ENCODE results near the gene STAT3. TPM values are rescaled to one million over a fixed set of nuclear protein-coding genes. Genes with fewer than 3 reads are reported as not detected.
A peak's percentile ranks its signal among the peaks of the same experiment; 100 is the strongest.

Gene STAT3
- total and polyA plus RNA-seq, 2 of the 13 experiments (the other 11 are each of a cell fraction or from before 2014, with no cell fraction given): 61.8 to 62.4 TPM

GRCh38 chr17:42312285-42313130, 75.7 kb downstream of the STAT3 start (continued):
- TF ChIP-seq, protein P1, sequence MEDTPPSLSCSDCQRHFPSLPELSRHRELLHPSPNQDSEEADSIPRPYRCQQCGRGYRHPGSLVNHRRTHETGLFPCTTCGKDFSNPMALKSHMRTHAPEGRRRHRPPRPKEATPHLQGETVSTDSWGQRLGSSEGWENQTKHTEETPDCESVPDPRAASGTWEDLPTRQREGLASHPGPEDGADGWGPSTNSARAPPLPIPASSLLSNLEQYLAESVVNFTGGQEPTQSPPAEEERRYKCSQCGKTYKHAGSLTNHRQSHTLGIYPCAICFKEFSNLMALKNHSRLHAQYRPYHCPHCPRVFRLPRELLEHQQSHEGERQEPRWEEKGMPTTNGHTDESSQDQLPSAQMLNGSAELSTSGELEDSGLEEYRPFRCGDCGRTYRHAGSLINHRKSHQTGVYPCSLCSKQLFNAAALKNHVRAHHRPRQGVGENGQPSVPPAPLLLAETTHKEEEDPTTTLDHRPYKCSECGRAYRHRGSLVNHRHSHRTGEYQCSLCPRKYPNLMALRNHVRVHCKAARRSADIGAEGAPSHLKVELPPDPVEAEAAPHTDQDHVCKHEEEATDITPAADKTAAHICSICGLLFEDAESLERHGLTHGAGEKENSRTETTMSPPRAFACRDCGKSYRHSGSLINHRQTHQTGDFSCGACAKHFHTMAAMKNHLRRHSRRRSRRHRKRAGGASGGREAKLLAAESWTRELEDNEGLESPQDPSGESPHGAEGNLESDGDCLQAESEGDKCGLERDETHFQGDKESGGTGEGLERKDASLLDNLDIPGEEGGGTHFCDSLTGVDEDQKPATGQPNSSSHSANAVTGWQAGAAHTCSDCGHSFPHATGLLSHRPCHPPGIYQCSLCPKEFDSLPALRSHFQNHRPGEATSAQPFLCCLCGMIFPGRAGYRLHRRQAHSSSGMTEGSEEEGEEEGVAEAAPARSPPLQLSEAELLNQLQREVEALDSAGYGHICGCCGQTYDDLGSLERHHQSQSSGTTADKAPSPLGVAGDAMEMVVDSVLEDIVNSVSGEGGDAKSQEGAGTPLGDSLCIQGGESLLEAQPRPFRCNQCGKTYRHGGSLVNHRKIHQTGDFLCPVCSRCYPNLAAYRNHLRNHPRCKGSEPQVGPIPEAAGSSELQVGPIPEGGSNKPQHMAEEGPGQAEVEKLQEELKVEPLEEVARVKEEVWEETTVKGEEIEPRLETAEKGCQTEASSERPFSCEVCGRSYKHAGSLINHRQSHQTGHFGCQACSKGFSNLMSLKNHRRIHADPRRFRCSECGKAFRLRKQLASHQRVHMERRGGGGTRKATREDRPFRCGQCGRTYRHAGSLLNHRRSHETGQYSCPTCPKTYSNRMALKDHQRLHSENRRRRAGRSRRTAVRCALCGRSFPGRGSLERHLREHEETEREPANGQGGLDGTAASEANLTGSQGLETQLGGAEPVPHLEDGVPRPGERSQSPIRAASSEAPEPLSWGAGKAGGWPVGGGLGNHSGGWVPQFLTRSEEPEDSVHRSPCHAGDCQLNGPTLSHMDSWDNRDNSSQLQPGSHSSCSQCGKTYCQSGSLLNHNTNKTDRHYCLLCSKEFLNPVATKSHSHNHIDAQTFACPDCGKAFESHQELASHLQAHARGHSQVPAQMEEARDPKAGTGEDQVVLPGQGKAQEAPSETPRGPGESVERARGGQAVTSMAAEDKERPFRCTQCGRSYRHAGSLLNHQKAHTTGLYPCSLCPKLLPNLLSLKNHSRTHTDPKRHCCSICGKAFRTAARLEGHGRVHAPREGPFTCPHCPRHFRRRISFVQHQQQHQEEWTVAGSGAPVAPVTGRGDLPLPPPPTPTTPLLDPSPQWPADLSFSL (CRISPR knock-in tag; IDR thresholded peaks at IDR 0.05): 0 out of 2 replicates have a peak, but pooled peaks have one; percentile 39
- peak; percentile 37 for TF ChIP-seq DBP (CRISPR knock-in tag; IDR thresholded peaks at IDR 0.05; ENCODE audit: not compliant biosample characterization)
- no peak for TF ChIP-seq ZFP62 (CRISPR knock-in tag; IDR thresholded peaks at IDR 0.05)
- TF ChIP-seq ZNF260 (CRISPR knock-in tag; IDR thresholded peaks at IDR 0.05; ENCODE audit: borderline replicate concordance, low read depth): no peak
- TF ChIP-seq CENPBD1 (CRISPR knock-in tag; IDR thresholded peaks at IDR 0.05; ENCODE audit: borderline replicate concordance, low read depth): no peak; the same call in 1 of the 2 replicates
- no peak for TF ChIP-seq ZNF7 (CRISPR knock-in tag; IDR thresholded peaks at IDR 0.05)
- TF ChIP-seq HNF1B (CRISPR knock-in tag; IDR thresholded peaks at IDR 0.05): peak; percentile 88
- peak; percentile 54; the same call in 1 of the 2 replicates for TF ChIP-seq TMF1 (CRISPR knock-in tag; IDR thresholded peaks at IDR 0.05; ENCODE audit: low read depth)
- TF ChIP-seq THAP8 (CRISPR knock-in tag; IDR thresholded peaks at IDR 0.05; ENCODE audit: borderline replicate concordance): no peak
- TF ChIP-seq HNF4A (CRISPR knock-in tag; IDR thresholded peaks at IDR 0.05): peak; percentile 58
- no peak for TF ChIP-seq NAIF1 (CRISPR knock-in tag; IDR thresholded peaks at IDR 0.05; ENCODE audit: borderline replicate concordance)
- TF ChIP-seq MXD4 (CRISPR knock-in tag; IDR thresholded peaks at IDR 0.05): no peak
- TF ChIP-seq ZNF878 (CRISPR knock-in tag; IDR thresholded peaks at IDR 0.05): no peak
- TF ChIP-seq KMT2A (CRISPR knock-in tag; IDR thresholded peaks at IDR 0.05): peak; percentile 76; the same call in 1 of the 2 replicates
- no peak for TF ChIP-seq ZNF44 (CRISPR knock-in tag; IDR thresholded peaks at IDR 0.05)
- TF ChIP-seq ZSCAN29 (CRISPR knock-in tag; conservative IDR thresholded peaks at IDR 0.05): 0 out of 2 replicates have a peak, but pooled peaks have one; percentile 72
- no peak for TF ChIP-seq SRSF9 (IDR thresholded peaks at IDR 0.05; ENCODE audit: borderline replicate concordance, insufficient read depth, low read depth, low read length, poor library complexity, severe bottlenecking)
